Uterine smooth muscle cell (primary cell): ENCODE results near the gene SSC4D. TPM values are rescaled to one million over a fixed set of nuclear protein-coding genes. Genes with fewer than 3 reads are reported as not detected.

Source experiments
- total RNA-seq: library from RNA; depleted of rRNA; stranded (reverse); fragments of >200 nt; gene quantifications from 2 replicates; pipeline ENCODE4 v1.2.3, GENCODE V29; 2014

Gene SSC4D
- total RNA-seq = 0.55 and 0.75 TPM in 2 replicates

GRCh38 chr7:76409537-76409936 is at the start of gene SSC4D:
TSS of gene SSC4D (minus strand) at chr7:76409697. CDS start at chr7:76404439, 5,258 bp downstream.

GRCh38 chr7:76424413-76425111 is 15.1 kb upstream of the SSC4D start, which contains the start of gene ZP3:
TSS of gene ZP3 (plus strand) at chr7:76424950. CDS start at chr7:76424965, 15 bp downstream.

GRCh38 chr7:76358481-76359110 is 50.9 kb downstream of the SSC4D start, which contains the start of gene YWHAG:
TSS of gene YWHAG (minus strand) at chr7:76358991. CDS start at chr7:76358808, 183 bp downstream.

Other genes starting within 250 kb of the SSC4D start
- gene SRRM3, start 207.8 kb downstream of the SSC4D start, total RNA-seq = 0.33 and 0.50 TPM in 2 replicates
- gene HSPB1, start 107.0 kb downstream of the SSC4D start, total RNA-seq = 36.5 and 59.7 TPM in 2 replicates
- 81.5 and 101 TPM in 2 replicates for gene YWHAG, start 50.7 kb downstream of the SSC4D start, total RNA-seq
- gene ZP3, start 15.3 kb upstream of the SSC4D start, total RNA-seq = 0.55 and 0.87 TPM in 2 replicates
- gene DTX2, start 52.0 kb upstream of the SSC4D start, total RNA-seq = 2.9 and 4.1 TPM in 2 replicates
- not detected in 2 replicates for gene UPK3B, start 100.9 kb upstream of the SSC4D start, total RNA-seq
- 0.12 TPM in 1 of 2 replicates, not detected in the other for gene SPDYE16, start 133.6 kb upstream of the SSC4D start, total RNA-seq
- 1.8 and 4.7 TPM in 2 replicates for gene POMZP3, start 217.6 kb upstream of the SSC4D start, total RNA-seq